Esophagus muscularis mucosa (tissue), 4 donors: ENCODE data around the gene APOL3. TPM values are rescaled to one million over a fixed set of nuclear protein-coding genes. Genes with fewer than 3 reads are reported as not detected.

ENCODE experiments used
- DNase-seq: peaks from one replicate; pipeline ENCODE4 v3.0.0-alpha.2; 2017; ENCODE audit errors: extremely low spot score
- H3K27ac ChIP-seq, 4 donors: fragments of 200-600 bp; sonication (generic); replicated peaks in 1 of 4; 1 replicate in 3 of 4; 2 replicates in 1 of 4; pipeline ENCODE4 v1.5.1; 2016 to 2019; ENCODE audit warnings: mild to moderate bottlenecking in 1 of 4
- H3K27me3 ChIP-seq, 4 donors: fragments of 200-600 bp; sonication (generic); one replicate each; pipeline versions ENCODE4 v1.5.1 to v1.6.0; 2016 to 2019
- H3K36me3 ChIP-seq, 4 donors: fragments of 200-600 bp; sonication (generic); one replicate each; pipeline ENCODE4 v1.5.1; 2016 to 2019
- H3K4me1 ChIP-seq, 4 donors: fragments of 200-600 bp; sonication (generic); one replicate each; pipeline ENCODE4 v1.5.1; 2016 to 2019
- H3K4me3 ChIP-seq, 4 donors: fragments of 200-600 bp; sonication (generic); 1 replicate in 2 of 4; 2 replicates in 2 of 4; pipeline ENCODE4 v1.5.1; 2016 to 2019; ENCODE audit warnings: mild to moderate bottlenecking in 4 of 4, moderate library complexity in 1 of 4
- H3K9me3 ChIP-seq, 4 donors: fragments of 200-600 bp; sonication (generic); 1 replicate in 3 of 4; 2 replicates in 1 of 4; pipeline ENCODE4 v1.5.1; 2016 to 2019
- EP300 ChIP-seq: sonication (generic); formaldehyde crosslinking; IDR thresholded peaks from one replicate; pipeline ENCODE4 v1.6.1; 2017; ENCODE audit warnings: antibody characterized with exemption
- POLR2A ChIP-seq: fragments of 450-650 bp; IDR thresholded peaks from one replicate; pipeline ENCODE4 v1.6.1; 2017; ENCODE audit warnings: antibody characterized with exemption, moderate library complexity, mild to moderate bottlenecking, low read depth
- POLR2AphosphoS5 ChIP-seq, 2 donors: sonication (generic); formaldehyde crosslinking; IDR thresholded peaks; one replicate each; pipeline ENCODE4 v1.6.1; 2017; ENCODE audit warnings: antibody characterized with exemption in 2 of 2
- WGBS: methylation state at CpG from one replicate; pipeline ENCODE4 v1.1.5; 2018; 5-methylcytosine and 5-hydroxymethylcytosine counted together
- intact Hi-C: fragments of 100-400 bp; cut with DNase I; formaldehyde crosslinking; loops from one replicate; pipeline ENCODE4 v1.15.1; 2023
- total RNA-seq, 4 donors: library from RNA; depleted of rRNA; stranded (reverse); fragments of >200 nt; gene quantifications; one replicate each; pipeline versions ENCODE4 v1.1.0 to v1.2.1, GENCODE V29; 2016
- TF ChIP-seq, protein P1 (sequence below), 3 experiments: fragments of 200-600 bp in 2 of 3; fragments of 450-650 bp in 1 of 3; sonication (generic) in 2 of 3; IDR thresholded peaks; one replicate each; pipeline ENCODE4 v1.5.1; 2017 to 2019; ENCODE audit warnings: antibody characterized with exemption in 3 of 3, mild to moderate bottlenecking in 2 of 3, moderate library complexity in 1 of 3

APOL3 gene
- total RNA-seq, 4 donors from 2014 or later, result 36.5 to 76.3 (median 52.8) TPM

DNA sequence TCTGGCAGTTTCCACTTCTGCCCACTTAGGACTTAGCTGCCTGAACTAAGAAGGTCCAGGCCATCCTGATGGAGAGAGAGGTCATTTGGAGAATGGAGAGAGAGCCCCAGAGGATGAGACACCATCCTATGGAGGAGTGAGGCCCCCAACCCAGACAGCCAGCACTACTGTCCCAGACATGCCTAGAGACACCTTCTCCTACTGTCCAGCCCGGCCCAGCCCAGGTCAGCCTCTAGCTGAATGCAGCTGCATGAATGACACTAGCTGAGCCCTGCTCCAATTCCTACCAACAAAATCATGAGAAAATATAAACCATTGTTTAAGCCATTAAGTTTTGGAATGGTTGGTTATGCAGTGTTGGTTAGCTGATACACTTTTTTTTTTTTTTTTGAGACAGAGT is 47.4 kb downstream of the APOL3 start:
- intact Hi-C loops, result no loop called here
- no peak for DNase-seq
- TF ChIP-seq EP300, result no peak
- TF ChIP-seq POLR2A, result no peak
- TF ChIP-seq POLR2AphosphoS5 (IDR thresholded peaks at IDR 0.05), result no peak
- TF ChIP-seq, protein P1, sequence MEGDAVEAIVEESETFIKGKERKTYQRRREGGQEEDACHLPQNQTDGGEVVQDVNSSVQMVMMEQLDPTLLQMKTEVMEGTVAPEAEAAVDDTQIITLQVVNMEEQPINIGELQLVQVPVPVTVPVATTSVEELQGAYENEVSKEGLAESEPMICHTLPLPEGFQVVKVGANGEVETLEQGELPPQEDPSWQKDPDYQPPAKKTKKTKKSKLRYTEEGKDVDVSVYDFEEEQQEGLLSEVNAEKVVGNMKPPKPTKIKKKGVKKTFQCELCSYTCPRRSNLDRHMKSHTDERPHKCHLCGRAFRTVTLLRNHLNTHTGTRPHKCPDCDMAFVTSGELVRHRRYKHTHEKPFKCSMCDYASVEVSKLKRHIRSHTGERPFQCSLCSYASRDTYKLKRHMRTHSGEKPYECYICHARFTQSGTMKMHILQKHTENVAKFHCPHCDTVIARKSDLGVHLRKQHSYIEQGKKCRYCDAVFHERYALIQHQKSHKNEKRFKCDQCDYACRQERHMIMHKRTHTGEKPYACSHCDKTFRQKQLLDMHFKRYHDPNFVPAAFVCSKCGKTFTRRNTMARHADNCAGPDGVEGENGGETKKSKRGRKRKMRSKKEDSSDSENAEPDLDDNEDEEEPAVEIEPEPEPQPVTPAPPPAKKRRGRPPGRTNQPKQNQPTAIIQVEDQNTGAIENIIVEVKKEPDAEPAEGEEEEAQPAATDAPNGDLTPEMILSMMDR (IDR thresholded peaks at IDR 0.05), result no peak

DNA sequence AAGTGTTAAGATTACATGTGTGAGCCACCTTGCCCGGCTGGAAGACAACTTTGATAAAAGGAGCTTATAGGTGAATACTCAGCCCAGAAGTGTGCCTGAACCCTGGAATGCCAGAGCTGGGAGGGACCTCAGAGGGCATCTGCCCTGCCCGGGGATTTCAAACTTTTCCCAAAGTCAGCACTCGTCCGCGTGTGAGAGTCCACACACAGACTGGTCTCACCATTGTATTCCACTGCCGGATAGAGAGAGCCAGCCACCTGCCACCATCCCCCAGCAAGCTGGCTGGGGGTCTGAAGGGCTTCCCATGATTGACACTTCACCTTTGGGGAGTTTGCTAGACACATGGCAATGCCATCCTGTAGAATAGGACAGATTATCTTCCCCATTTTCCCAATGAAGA is 49.2 kb downstream of the APOL3 start:
- DNase-seq, result no peak
- intact Hi-C loops, result no loop called here

More for the DNA sequence above, 47.4 kb downstream of the APOL3 start:
- Histone ChIP-seq H3K4me1 (peaks cover 0 to 8% (median 5%) of the 10 kb centered on the region in 4 donors), H3K27me3 (peaks cover 0 to 7% (median 0%) of the 10 kb centered on the region in 4 donors), H3K36me3 (no peaks in the 10 kb centered on the region), H3K27ac (no peak overlapping the region), H3K9me3 (no peaks in the 10 kb centered on the region), H3K4me3 (no peak overlapping the region)
- whole genome bisulfite sequencing, result 100% methylated on average over 1 of the region's 1 CpG

DNA sequence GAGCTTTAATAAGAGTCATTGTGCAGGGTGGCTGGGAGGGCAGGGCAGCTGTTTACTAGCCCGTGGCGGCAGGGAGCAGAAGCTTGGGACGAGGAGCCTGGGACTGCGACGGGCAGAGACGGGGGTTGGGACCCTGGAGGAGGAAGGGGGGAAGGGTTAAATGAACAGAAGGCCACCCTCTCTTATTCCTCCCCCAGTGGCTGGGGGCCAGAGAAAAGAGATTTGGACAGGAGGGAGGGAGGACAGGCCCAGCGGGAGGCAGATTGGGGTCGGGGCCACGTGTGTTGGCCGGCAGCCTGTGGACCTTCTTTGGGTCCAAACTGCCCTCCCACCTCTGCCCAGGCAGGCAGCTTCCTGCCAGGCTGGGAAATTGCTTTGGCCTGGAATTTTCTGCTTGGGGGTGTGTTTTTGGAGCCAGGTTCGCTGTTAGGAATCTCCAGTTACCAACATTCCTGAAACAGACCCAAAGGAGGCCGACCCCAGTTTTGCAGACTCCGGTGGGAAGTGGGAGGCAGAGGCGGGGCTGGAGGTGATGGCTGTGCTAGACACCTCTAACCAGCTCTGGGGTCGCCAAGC is 50.2 kb downstream of the APOL3 start:
- intact Hi-C loops, result no loop called here
- no peaks in the 10 kb centered on the region for H3K36me3 ChIP-seq
- DNase-seq, result no peak
- no peak overlapping the region for H3K27ac ChIP-seq
- TF ChIP-seq, protein P1 (IDR thresholded peaks at IDR 0.05), result no peak
- TF ChIP-seq POLR2AphosphoS5 (IDR thresholded peaks at IDR 0.05) (no peak), EP300 (no peak), POLR2A (no peak)
- WGBS, result 56% methylated on average over 14 of the region's 15 CpGs
- H3K27me3 ChIP-seq, result peaks cover 0 to 7% (median 0%) of the 10 kb centered on the region in 4 donors
- H3K4me3 ChIP-seq, result no peak overlapping the region
- H3K4me1 ChIP-seq, result peaks cover 0 to 8% (median 5%) of the 10 kb centered on the region in 4 donors
- no peaks in the 10 kb centered on the region for H3K9me3 ChIP-seq

More for the DNA sequence above, 49.2 kb downstream of the APOL3 start:
- Histone ChIP-seq H3K4me3 (no peak overlapping the region), H3K27me3 (peaks cover 0 to 7% (median 0%) of the 10 kb centered on the region in 4 donors), H3K9me3 (no peaks in the 10 kb centered on the region), H3K36me3 (no peaks in the 10 kb centered on the region), H3K4me1 (peaks cover 0 to 8% (median 5%) of the 10 kb centered on the region in 4 donors), H3K27ac (no peak overlapping the region)
- TF ChIP-seq POLR2AphosphoS5 (IDR thresholded peaks at IDR 0.05), result no peak
- TF ChIP-seq, protein P1 (IDR thresholded peaks at IDR 0.05), result no peak
- no peak for TF ChIP-seq EP300
- TF ChIP-seq POLR2A, result no peak
- 94% methylated on average over 6 of the region's 6 CpGs for WGBS

DNA sequence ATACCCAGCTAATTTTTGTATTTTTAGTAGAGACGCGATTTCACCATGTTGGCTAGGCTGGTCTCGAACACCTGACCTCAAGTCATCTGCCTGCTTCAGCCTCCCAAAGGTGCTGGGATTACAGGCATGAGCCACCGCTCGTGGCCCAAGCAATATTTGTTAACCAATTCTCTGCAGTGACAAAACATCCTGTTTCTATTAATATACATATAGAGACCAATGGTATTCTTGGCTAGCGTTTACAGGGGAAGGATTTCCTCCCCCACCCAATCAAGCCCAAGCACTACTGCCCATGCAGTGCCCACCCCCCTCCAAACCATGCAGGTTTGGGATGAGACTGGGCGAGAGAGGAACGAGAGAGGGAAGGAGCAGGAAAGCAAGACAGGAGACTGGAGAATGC is 53.1 kb downstream of the APOL3 start:
- Histone ChIP-seq H3K4me1 (peaks cover 0 to 8% (median 5%) of the 10 kb centered on the region in 4 donors), H3K27ac (no peak overlapping the region), H3K9me3 (no peaks in the 10 kb centered on the region), H3K36me3 (no peaks in the 10 kb centered on the region), H3K4me3 (no peak overlapping the region), H3K27me3 (peaks cover 0 to 7% (median 0%) of the 10 kb centered on the region in 4 donors)
- TF ChIP-seq POLR2A (no peak), POLR2AphosphoS5 (IDR thresholded peaks at IDR 0.05) (no peak), EP300 (no peak)
- TF ChIP-seq, protein P1 (IDR thresholded peaks at IDR 0.05), result no peak
- WGBS, result 63% methylated on average over 8 of the region's 8 CpGs
- intact Hi-C loops, result no loop called here
- no peak for DNase-seq

DNA sequence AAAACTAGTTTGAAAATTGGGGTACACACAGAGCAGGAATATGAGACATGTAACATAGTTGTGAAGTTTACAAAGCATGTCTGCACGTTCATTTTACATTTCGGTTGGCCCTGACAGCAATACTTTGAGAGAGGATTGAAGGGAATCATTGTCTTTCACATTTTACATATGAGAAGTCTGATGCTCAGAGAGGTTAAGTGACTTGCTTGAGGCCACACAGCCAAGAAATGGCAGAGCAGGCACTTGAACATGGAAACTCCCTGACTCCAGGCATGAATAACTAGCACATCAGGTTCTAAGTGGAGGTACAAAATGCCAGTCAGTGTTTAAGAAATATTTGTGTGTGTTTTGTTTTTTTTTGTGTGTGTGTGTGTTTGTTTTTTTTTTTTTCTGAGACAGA is 53.6 kb downstream of the APOL3 start:
- no peak overlapping the region for H3K4me3 ChIP-seq
- no peak for DNase-seq
- H3K9me3 ChIP-seq, result no peaks in the 10 kb centered on the region
- peaks cover 0 to 8% (median 5%) of the 10 kb centered on the region in 4 donors for H3K4me1 ChIP-seq
- H3K36me3 ChIP-seq, result no peaks in the 10 kb centered on the region
- intact Hi-C loops, result no loop called here
- TF ChIP-seq EP300 (no peak), POLR2AphosphoS5 (IDR thresholded peaks at IDR 0.05) (no peak), POLR2A (no peak)
- TF ChIP-seq, protein P1 (IDR thresholded peaks at IDR 0.05), result no peak
- H3K27ac ChIP-seq, result no peak overlapping the region
- H3K27me3 ChIP-seq, result peaks cover 0 to 7% (median 0%) of the 10 kb centered on the region in 4 donors
- WGBS, result 96% methylated on average over 2 of the region's 2 CpGs
